HG03039 (cell line): ENCODE data around the gene SHANK3.
"Not testable (repeated sequence)": the region's sequence is repeated elsewhere in the genome, so short reads cannot be mapped to it uniquely, and the experiment has no call there.

Source experiments
- ATAC-seq: cut with Tn5 transposase; IDR thresholded peaks from one replicate; pipeline ENCODE4 v1.9.1; 2021; ENCODE audit warnings: mild to moderate bottlenecking, moderate library complexity; ENCODE audit not compliant: unreplicated experiment

Gene SHANK3

DNA sequence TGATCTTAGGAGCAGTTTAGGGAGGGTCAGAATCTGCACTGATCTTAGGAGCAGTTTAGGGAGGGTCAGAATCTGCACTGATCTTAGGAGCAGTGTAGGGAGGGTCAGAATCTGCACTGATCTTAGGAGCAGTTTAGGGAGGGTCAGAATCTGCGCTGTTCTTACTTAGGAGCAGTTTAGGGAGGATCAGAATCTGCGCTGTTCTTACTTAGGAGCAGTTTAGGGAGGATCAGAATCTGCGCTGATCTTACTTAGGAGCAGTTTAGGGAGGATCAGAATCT, 28.9 kb upstream of the SHANK3 start:
- ATAC-seq, result not testable (repeated sequence)

DNA sequence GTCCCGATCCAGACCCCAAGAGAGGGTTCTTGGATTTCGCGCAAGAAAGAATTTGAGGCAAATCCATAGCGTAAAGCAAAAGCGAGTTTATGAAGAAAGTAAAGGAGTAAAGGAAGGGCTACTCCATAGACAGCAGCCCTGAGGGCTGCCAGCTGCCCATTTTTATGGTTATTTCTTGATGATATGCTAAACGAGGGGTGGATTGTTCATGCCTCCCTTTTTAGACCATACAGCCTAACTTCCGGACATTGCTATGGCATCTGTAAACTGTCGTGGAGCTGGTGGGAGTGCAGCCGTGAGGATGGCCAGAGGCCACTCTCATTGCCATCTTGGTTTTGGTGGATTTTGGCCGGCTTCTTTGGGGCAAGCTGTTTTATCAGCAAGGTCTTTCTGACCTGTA, 19.4 kb upstream of the SHANK3 start:
- ATAC-seq, result no peak

DNA sequence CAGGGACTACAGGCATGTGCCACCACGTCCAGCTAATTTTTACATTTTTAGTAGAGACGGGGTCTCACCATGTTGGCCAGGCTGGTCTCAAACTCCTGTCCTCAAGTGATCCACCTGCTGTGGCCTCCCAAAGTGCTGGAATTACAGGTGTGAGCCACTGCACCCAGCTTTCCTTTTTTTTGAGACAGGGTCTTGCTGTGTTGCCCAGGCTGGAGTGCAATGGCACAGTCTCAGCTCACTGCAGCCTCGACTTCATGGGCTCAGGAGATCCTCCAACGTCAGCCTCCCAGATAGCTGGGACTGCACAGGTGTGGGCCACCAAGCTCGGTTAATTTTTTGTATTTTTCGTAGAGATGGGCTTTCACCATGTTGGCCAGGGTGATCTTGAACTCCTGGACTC, 18.0 kb upstream of the SHANK3 start:
- not testable (repeated sequence) for ATAC-seq

DNA sequence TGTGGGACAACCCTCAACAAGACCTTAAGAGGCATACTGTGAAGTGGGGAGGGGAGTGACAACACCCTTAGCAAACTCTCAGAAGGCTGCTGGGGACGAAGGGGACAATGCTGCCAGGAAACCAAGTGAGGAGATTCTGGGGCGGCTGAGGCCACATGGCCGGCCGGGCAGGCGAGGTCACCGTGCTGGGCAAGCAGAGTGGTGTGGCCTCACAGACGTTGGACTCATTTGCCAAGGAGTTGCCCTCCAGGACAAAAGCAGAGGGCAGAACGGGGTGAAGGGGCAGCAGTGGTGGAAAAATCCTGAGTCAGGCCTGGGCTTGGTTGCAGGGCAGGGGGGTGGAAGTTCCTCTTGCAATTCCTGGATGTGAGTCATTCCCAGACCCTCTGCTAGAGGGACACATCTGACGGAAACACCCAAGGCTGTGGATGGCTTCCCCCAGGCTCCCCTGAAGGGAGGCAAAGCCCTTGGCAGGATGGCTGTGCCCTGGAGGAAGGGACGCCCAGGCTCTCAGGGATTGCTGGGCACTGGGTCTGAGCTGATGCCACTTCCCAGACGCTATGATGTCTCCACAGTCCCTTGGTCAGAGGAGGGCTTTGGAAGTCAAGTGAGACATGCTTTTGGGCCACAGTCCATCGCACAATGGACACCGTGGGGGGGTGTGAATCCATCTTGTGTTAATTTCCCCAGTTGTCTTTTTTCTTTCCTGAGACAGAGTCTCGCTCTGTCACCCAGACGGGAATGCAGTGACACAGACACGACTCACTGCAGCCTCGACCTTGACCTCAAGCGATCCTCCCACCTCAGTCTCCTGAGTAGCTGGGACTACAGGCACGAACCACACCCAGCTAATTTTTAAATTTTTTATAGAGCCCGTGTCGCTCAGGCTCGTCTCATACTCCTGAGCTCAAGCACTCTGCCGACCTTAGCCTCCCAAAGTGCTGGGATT, 16.2 kb upstream of the SHANK3 start:
- no peak for ATAC-seq

DNA sequence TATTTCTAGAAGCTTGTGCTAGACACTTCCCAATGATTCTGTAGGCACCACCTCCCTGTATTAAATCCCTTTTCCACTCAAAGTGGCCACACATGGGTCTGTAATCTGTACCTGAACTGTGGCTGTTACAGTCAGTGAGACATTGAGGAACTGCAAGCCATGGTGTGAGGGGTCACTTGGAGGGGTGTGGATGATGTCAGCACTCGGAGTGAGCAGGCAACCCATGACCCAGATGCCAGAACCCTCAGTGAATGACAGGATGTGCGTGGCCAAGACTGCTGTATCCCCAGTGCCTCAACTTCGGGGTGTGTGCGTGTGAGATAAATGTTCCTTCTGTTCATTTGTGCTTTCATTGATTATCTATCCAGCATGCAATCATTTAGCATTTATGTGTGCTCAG, 14.7 kb upstream of the SHANK3 start:
- no peak for ATAC-seq

DNA sequence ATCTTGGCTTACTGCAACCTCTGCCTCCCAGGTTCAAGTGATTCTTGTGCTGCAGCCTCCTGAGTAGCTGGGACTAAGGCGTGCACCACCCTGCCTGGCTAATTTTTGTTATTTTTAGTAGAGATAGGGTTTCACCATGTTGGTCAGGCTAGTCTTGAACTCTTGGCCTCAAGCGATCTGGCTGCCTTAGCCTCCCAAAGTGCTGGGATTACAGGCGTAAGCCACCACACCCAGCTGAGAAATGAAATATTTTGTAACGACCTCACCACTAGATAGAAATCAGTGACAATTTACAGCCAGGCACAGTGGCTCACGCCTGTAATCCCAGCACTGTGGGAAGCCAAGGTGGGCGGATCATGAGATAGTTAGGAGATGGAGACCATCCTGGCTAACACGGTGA, 12.9 kb upstream of the SHANK3 start:
- not testable (repeated sequence) for ATAC-seq

DNA sequence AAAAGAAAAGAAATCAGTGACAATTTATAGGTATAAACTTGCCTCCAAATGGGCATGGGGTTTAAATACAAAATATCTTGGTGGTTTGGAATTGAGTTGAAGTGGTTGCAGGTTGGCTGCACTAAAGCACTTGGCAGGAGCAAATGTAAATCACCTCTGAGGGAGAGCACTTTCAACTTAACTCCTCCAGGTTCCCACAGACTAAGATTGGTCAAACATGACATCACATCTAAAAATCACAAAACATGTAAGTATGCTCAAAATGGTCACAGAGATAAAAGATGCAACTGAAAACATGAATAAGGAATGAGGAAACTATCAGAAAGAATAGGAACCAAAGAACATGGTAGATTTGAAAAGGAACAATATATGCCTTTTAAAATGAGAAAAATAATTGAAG, 12.3 kb upstream of the SHANK3 start:
- no peak for ATAC-seq

DNA sequence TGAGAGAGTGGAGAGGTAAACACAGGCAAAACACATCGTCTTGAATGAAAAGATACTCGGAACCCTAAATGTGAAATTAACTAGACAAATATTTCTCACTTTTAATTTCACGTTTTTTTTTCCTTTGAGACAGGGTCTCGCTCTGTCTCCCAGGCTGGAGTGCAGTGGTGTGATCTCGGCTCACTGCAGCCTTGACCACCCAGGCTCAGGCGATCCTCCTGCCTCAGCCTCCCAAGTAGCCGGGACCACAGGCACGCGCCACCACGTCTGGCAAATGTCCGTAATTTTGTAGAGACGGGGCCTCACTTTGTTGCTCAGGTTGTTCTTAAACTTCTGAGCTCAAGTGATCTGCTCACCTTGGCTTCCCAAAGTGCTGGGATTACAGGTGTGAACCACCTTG, 7.4 kb upstream of the SHANK3 start:
- ATAC-seq, result no peak

DNA sequence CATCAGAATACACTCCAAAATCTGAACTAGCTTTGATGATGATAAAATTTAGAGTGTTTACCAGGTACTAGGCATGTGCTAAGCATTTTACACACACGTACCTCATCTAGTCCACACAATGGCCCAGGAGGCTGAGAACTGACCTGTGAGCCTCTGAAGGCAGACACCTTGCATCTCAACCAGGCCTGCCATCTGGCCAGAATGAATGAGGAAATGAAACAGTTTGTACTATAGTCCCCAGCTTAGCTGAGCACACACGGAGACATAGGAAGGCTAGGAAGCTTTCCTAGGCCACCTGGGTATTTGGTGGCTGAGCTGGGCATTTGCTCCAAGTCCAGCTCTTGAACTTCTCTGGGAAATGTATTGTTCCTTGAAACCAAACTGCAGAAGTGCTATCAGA, 6.9 kb upstream of the SHANK3 start:
- no peak for ATAC-seq

DNA sequence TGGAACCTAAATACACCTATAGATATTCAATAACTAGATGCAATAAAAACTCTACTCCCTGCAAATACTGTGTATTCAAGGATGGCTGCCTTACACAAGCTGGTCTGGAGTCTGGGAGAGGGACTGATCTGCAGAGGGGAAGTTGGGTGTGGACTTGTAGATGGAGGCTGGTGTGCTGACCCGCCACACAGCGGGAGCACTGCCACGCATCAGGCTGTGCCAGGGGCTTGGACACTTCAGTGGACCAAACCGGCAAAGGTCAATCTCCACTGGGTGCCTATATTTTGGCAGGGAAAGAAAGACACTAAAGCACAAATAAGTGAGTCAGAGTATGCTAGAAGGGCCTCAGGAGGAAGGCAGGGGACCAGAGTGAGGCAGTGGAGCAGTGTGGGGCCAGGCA, 2.1 kb upstream of the SHANK3 start:
- ATAC-seq, result no peak

DNA sequence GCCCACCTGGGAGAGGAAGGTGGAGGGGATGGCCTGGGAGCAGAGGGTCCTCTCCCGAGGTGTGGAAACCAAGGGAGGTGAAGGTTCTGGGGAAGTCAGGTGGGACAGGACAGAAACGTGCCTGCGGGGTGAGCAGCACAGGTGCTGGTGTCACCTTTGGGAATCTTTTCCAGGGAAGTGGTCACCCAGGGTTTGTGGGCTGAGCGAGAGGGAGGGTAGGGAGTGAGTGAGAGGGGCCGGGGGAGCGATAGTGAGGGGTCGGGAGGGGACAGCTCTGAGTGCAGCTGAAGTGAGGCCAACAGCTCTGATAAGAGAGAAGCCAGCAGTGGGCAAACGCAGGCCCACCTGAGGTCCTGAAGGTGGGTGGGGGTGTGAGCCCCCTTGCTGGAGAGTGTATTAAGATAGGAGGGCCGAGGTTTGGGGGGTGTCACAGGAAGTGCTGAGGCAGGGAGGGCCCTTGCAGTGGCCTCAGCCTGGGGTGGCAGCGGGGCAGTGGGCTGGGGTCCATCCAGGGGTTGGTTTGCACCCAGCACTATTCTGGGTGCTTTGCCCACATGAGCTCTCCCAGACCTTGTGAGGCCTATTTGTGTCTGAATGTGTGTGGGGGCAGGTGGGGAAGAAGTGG, 1.6 kb upstream of the SHANK3 start:
- no peak for ATAC-seq

DNA sequence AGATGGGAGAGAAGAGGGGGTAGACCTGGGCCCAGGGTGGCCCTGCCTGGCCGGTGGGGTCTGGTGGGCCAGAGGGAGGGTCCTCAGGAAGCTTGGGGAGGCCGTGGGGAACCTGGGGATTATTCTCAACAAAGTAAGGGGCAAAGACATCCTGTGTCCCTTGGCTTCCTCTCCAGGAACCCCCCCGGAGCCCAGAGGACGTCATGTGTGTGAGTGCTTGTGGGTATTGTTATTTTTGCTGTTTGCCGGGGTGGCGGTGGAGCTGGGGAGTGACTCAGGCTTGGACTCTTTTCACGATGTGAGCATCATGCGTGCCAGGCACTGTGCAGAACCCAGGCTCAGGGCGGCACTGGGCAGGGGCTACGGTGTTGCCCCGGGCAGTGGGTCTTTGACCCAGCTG, 982 bp upstream of the SHANK3 start:
- no peak for ATAC-seq

DNA sequence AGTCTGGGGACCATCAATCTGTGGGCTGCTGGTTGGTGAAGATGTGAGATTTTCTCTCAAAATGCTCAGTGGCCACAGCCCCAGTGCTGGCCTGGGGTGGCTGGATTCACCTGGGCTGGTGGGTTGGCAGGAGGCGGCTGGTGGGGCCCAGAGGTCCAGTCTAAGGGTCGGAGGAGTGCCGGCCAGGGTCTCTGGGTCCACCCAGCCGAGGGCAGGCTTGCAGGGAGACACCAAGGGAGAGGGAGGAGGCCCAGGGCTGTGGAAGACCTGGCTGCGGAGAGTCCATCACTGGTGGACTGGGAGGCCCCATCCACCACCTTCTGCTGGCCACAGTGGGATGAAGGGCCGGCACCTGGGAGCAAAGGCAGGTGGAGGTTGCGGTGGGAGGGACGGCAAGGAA, 582 bp upstream of the SHANK3 start:
- ATAC-seq, result no peak

DNA sequence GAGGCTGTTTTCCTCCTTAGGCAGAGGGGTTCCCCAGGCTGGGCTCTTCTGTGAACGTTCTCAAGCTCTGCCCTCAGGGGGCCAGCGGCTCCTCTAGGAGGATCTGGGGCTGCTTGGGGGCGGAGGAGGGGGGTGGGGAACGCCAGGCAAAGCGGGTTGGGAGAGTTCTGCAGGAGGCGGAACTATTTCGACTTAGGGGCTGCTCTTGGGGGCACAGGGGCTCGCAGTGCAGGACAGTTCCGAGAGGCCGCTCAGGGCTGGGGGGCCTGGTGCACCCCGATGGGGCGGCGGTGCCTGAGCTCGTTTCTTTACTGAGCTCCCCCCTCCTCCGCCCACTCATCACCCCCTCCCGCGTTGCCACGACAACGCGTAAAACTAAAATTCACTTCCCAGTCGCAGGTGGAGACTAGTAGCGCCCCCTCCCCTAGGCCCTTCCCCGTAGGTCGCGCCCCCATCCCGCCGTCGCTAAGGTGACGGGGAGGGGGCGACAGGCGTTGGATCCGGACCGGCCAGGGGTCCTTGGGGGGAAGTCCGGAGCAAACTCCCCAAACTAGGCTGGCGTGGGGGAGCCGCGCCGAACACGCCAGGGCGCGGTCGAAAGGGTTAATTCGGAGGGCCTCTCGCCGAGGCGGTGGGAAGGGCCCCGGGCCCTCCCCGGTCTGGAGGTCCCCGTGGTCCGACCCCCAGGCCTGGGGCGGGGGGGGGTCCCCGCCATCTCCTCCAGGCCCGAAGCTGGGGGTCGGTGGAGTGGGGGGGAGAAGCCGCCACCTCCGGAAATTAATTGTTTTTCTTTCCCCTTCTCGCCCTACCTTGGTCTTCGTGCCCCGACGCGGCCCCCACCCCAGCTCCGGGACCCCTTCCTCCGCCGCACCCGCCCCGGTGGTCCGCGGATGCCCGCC, 857 bp downstream of the SHANK3 start:
- no peak for ATAC-seq

DNA sequence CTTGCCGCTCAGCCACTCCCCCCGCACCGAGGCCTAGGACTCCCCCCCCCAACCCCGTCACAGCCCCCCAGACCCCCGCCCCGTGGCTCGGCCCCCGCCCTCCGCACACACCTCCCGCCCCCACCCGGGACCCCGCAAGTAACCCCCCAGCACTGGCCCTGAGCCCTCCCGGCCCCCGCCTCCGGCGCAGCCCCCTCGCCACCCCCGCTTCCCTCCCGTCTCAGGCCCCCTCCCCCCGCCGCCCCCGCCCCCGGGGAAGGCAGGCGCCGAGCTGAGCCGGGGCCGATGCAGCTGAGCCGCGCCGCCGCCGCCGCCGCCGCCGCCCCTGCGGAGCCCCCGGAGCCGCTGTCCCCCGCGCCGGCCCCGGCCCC, 1.5 kb downstream of the SHANK3 start:
- no peak for ATAC-seq

DNA sequence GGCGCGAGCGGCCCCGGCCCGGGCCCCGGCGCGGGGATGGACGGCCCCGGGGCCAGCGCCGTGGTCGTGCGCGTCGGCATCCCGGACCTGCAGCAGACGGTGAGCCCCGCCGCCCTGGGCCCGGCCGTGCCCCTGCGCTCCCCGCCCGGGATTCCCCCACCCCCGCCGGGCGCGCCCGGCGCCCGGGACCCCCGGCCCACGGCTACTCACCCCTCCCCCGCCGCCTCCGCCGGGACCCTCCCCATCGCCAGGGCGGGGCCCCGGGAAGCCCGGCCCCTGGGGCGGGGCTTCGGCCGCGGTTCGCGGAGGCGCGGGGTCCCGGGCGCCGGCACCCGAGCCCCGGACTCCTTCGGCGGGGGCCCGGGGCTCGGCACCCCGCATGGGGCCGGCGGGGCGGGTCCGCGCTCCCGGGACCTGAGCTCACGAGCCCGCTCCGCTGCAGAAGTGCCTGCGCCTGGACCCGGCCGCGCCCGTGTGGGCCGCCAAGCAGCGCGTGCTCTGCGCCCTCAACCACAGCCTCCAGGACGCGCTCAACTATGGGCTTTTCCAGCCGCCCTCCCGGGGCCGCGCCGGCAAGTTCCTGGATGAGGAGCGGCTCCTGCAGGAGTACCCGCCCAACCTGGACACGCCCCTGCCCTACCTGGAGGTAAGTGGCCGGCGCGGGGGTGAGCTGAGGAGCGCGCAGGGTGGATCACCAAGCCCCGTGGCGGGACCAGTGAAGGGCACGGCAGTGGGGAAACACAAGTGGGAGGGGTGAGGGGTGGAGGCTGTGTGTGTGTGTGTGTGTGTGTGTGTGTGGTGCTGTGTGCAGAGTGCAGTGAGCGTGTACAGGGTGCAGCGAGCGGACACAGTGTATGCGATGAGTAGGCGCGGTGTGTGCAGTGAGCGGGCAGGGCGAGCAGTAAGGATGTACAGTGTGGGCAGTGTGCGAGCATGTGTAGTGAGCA, 2.3 kb downstream of the SHANK3 start:
- ATAC-seq, result no peak

DNA sequence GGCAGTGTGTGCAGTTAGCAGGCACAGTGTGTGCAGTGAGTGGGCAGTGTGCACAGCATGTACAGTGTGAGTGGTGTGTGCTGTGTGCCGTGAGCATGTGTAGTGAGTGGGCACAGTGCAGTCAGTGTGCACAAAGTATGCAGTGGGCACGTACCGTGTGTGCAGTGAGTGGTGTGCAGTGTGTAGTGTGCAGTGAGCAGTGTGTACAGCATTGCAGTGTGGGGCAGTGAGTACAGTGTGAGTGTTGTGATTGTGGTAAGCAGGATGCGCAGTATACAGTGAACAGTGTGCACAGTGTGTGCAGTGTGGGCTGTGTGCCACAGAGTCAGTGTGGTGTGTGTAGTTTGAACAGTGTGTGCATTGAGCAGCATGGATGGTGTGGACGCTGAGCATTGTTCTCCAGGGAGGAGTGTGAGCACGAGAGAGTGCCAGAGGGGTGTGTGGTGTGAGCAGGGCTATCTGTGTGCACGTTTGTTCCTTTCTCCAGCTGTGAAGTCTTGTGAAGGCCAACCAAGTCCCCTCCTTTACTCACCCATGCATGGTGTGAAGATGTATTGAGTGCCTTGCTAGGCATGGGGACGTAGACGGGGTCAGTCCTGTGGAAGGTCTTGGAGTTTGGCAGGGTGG, 3.0 kb downstream of the SHANK3 start:
- ATAC-seq, result no peak

DNA sequence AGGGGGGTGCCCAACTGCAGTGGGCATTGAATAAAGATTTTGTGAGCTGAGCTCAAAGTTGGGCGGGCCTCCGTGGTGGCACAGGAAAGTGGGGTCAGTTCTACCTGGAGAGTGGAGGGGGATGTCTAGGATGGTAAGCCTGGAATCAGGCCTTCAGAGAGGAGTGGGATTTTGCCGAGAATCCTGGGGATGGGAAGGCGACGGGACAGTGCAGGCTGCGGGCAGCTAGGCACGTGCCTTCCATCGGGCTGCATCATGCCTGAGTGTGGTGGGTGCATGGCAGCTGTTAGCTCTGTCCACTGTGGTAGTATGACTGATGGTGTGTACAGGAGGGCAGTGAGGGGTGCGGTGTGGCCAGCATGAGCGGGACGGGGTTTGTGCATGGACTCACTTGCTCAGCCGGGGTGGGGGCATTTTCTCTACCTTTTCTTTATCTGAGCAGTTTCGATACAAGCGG, 3.6 kb downstream of the SHANK3 start:
- ATAC-seq, result no peak

DNA sequence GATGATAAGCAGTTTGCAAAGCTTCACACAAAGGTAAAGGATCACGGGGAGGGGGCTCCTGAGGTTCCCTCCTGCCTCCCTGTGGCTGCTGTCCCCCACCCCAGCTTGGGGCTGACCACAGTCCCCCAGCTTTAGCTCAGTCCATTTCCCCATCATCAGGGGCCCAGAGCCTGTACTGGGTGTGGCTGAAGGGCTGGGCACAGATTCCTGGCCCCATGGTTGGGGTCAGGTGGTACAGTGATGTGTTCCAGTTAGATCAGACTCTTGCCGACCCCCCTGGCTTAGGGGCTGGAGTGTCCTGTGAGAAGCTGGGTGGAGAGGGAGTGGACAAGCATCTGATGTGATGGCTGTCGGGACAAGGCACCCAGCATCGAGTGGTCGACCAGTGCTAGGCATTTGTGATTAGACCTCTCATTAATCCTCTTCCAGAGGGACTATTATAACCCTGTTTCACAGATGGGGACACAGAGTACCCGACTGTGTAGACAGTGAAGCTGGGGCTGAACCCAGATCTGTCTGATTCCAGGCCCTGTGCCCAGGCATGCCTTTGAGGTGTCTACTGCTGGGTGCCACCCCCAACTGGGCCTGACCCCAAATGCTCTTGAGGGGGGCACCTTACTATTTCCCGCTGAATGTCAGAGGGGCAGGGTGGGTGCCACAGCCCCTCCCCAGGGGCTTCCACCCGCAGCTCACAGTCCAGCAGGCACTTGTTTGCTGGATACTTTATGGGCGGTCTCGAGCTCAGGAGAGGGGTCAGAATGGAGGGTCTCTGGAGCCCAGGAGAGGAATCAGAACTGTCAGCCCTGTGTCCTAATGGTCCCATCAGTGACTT, 4.3 kb downstream of the SHANK3 start:
- no peak for ATAC-seq
